CD4-positive, alpha-beta T cell treated with Interferon gamma for 1 hour (primary cell): ENCODE data around the gene HSD17B1.
A peak's percentile ranks its signal among the peaks of the same experiment; 100 is the strongest.

Experiments
- DNase-seq: peaks from one replicate; pipeline ENCODE4 v3.0.0-alpha.2; 2020

HSD17B1 gene

GRCh38 chr17:42568341-42569111 is 15.8 kb downstream of the HSD17B1 start:
- no peak for DNase-seq

- no peak for DNase-seq
Measured at GRCh38 chr17:42571435-42572225, 18.9 kb downstream of the HSD17B1 start.

- DNase-seq, result no peak
Measured at GRCh38 chr17:42573095-42573494, 20.4 kb downstream of the HSD17B1 start.

- DNase-seq, result no peak
Measured at GRCh38 chr17:42574463-42574862, 21.7 kb downstream of the HSD17B1 start.

GRCh38 chr17:42577140-42577531 is 24.4 kb downstream of the HSD17B1 start:
- DNase-seq, result no peak

- peak; percentile 91 for DNase-seq
Measured at GRCh38 chr17:42577532-42578281, 25.0 kb downstream of the HSD17B1 start, which contains the start of gene PSMC3IP. TSS of gene PSMC3IP (minus strand) at chr17:42577729. CDS start at chr17:42577686, 43 bp downstream.

- DNase-seq, result peak; percentile 66
Measured at GRCh38 chr17:42578282-42578869, 25.7 kb downstream of the HSD17B1 start.

GRCh38 chr17:42579794-42580551 is 27.2 kb downstream of the HSD17B1 start:
- no peak for DNase-seq

GRCh38 chr17:42581744-42582270 is 29.1 kb downstream of the HSD17B1 start:
- DNase-seq, result no peak

GRCh38 chr17:42584880-42585279 is 32.2 kb downstream of the HSD17B1 start:
- DNase-seq, result peak; percentile 1

GRCh38 chr17:42585353-42585752 is 32.6 kb downstream of the HSD17B1 start:
- DNase-seq, result no peak

- DNase-seq, result no peak
Measured at GRCh38 chr17:42586514-42587230, 33.9 kb downstream of the HSD17B1 start.

GRCh38 chr17:42590886-42591285 is 38.2 kb downstream of the HSD17B1 start:
- DNase-seq, result no peak

GRCh38 chr17:42591411-42591810 is 38.7 kb downstream of the HSD17B1 start:
- no peak for DNase-seq

- DNase-seq, result no peak
Measured at GRCh38 chr17:42596386-42596785, 43.7 kb downstream of the HSD17B1 start.

- DNase-seq, result no peak
Measured at GRCh38 chr17:42598905-42599304, 46.2 kb downstream of the HSD17B1 start.

- no peak for DNase-seq
Measured at GRCh38 chr17:42603318-42603717, 50.6 kb downstream of the HSD17B1 start.
